ENCODE data around the gene TSFM.
A peak's percentile ranks its signal among the peaks of the same experiment; 100 is the strongest.
"Not testable (repeated sequence)": the region's sequence is repeated elsewhere in the genome, so short reads cannot be mapped to it uniquely, and the experiment has no call there.

TSFM gene

GRCh38 chr12:57764662-57765002, 18.0 kb upstream of the TSFM start:
- no peak for DNase-seq

- peak; percentile 84 for DNase-seq
These were observed 17.4 kb upstream of the TSFM start for GRCh38 chr12:57765003-57765697.

- DNase-seq: peak; percentile 68
These were observed 16.7 kb upstream of the TSFM start for GRCh38 chr12:57765698-57766463.

- DNase-seq: peak; percentile 71
These were observed 15.9 kb upstream of the TSFM start, which contains the start of gene CYP27B1 for GRCh38 chr12:57766464-57767304. TSS of gene CYP27B1 (minus strand) at chr12:57767078. CDS start at chr12:57767041, 37 bp downstream.

- DNase-seq: no peak
These were observed 15.3 kb upstream of the TSFM start for GRCh38 chr12:57767305-57767698.

- DNase-seq: no peak
These were observed 14.7 kb upstream of the TSFM start for GRCh38 chr12:57767876-57768275.

- DNase-seq: no peak
These were observed 13.0 kb upstream of the TSFM start for GRCh38 chr12:57769594-57769993.

- DNase-seq: no peak
These were observed 11.9 kb upstream of the TSFM start for GRCh38 chr12:57770734-57771133.

GRCh38 chr12:57771236-57771872, 11.2 kb upstream of the TSFM start:
- no peak for DNase-seq

- DNase-seq: peak; percentile 98
These were observed 10.6 kb upstream of the TSFM start, which contains the start of gene METTL1 for GRCh38 chr12:57771873-57772428. TSS of gene METTL1 (minus strand) at chr12:57772105. CDS start at chr12:57772083, 22 bp downstream.

GRCh38 chr12:57772429-57773322, 9.9 kb upstream of the TSFM start, which contains the start of gene EEF1AKMT3:
TSS of gene EEF1AKMT3 (plus strand) at chr12:57772614. CDS start at chr12:57772725, 111 bp downstream.
- no peak for DNase-seq

GRCh38 chr12:57774634-57775033, 8.0 kb upstream of the TSFM start:
- DNase-seq: not testable (repeated sequence)

GRCh38 chr12:57775044-57775443, 7.5 kb upstream of the TSFM start:
- no peak for DNase-seq

- no peak for DNase-seq
These were observed 6.9 kb upstream of the TSFM start for GRCh38 chr12:57775563-57776246.

GRCh38 chr12:57776247-57776587, 6.4 kb upstream of the TSFM start:
- DNase-seq: no peak

GRCh38 chr12:57777367-57777766, 5.2 kb upstream of the TSFM start:
- no peak for DNase-seq

GRCh38 chr12:57777911-57778310, 4.7 kb upstream of the TSFM start:
- no peak for DNase-seq

- DNase-seq: no peak
These were observed 2.9 kb upstream of the TSFM start for GRCh38 chr12:57779736-57780135.

- no peak for DNase-seq
These were observed 2.2 kb upstream of the TSFM start for GRCh38 chr12:57780284-57780897.

GRCh38 chr12:57781244-57781643, 1.3 kb upstream of the TSFM start:
- no peak for DNase-seq
